HAP-1 (cell line): ENCODE measurements around the gene RFFL.
"Not testable (repeated sequence)": the region's sequence is repeated elsewhere in the genome, so short reads cannot be mapped to it uniquely, and the experiment has no call there.

ENCODE experiments used
- DNase-seq, 2 experiments: peaks; one replicate each; pipeline ENCODE4 v3.0.0-alpha.2; 2016 to 2020; ENCODE audit warnings: low spot score in 2 of 2
- H3K27me3 ChIP-seq: fragments of 250-450 bp; sonication (Bioruptor Pico); 2 replicates; pipeline ENCODE4 v1.5.1; 2020; ENCODE audit warnings: low read depth, mild to moderate bottlenecking, moderate library complexity
- H3K36me3 ChIP-seq: fragments of 250-450 bp; sonication (Bioruptor Pico); replicated peaks from 2 replicates; pipeline ENCODE4 v1.5.1; 2020; ENCODE audit warnings: mild to moderate bottlenecking
- H3K4me1 ChIP-seq: fragments of 250-450 bp; sonication (Bioruptor Pico); 2 replicates; pipeline ENCODE4 v1.5.1; 2020; ENCODE audit warnings: mild to moderate bottlenecking
- H3K4me3 ChIP-seq: fragments of 250-450 bp; sonication (Bioruptor Pico); 2 replicates; pipeline ENCODE4 v1.5.1; 2020; ENCODE audit warnings: mild to moderate bottlenecking, moderate library complexity
- H3K9me3 ChIP-seq: fragments of 250-450 bp; sonication (Bioruptor Pico); 2 replicates; pipeline ENCODE4 v1.5.1; 2020; ENCODE audit warnings: mild to moderate bottlenecking, moderate library complexity
- in situ Hi-C: fragments of 300-500 bp; cut with MboI; formaldehyde crosslinking; loops from 3 replicates; pipeline ENCODE4 v1.14.3; 2020; ENCODE audit warnings: low sequenced_read_pairs, inconsistent platforms, mixed read lengths

Gene RFFL

DNA sequence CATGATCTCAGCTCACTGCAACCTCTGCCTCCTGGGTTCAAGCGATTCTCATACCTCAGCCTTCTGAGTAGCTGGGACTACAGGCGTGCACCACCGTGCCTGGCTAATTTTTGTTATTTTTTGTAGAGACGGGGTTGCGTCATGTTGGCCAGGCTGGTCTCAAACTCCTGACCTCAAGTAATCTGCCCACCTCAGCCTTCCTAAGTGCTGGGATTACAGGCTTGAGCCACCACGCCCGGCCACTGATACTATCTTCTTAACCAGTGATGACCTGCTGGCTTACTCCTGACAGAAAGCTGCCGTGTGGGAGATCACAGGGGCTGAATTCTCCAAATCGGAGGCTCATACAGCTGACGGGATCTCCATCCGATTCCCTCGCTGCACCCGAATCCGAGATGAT, 62.5 kb downstream of the RFFL start:
- H3K4me1 ChIP-seq, H3K27me3 ChIP-seq, DNase-seq, H3K4me3 ChIP-seq, H3K9me3 ChIP-seq, in situ Hi-C loops: not testable (repeated sequence)
- H3K36me3 ChIP-seq: peaks cover 77% of the 10 kb centered on the region

DNA sequence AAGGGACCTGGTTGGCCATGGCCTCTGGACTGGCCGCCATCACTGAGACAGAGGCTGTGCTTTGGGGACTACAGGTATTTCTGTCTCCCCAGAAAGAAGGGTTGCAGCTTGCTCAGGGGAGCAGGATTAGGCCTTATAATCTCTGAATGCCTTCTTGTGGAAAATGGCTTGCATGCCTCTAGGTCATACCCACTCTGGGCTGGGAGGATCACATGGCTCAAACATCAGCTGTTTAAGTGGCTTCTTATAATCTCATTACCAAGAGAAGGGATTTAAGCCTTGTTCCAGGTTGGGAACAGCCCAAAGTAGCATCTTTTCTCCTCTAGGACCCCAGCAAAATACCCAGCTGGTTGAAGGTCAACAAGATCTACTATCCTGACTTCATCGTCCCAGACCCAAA, 64.1 kb downstream of the RFFL start:
- no peaks in the 10 kb centered on the region for H3K9me3 ChIP-seq
- peaks cover 86% of the 10 kb centered on the region for H3K36me3 ChIP-seq
- H3K27me3 ChIP-seq: no peaks in the 10 kb centered on the region
- in situ Hi-C loops: loop anchor here (5.0 kb wide), 1 partner anchor 123 kb away; the partner anchor contains the start of gene FNDC8
- H3K4me3 ChIP-seq: no peak overlapping the region
- DNase-seq: no peak
- H3K4me1 ChIP-seq: no peaks in the 10 kb centered on the region

DNA sequence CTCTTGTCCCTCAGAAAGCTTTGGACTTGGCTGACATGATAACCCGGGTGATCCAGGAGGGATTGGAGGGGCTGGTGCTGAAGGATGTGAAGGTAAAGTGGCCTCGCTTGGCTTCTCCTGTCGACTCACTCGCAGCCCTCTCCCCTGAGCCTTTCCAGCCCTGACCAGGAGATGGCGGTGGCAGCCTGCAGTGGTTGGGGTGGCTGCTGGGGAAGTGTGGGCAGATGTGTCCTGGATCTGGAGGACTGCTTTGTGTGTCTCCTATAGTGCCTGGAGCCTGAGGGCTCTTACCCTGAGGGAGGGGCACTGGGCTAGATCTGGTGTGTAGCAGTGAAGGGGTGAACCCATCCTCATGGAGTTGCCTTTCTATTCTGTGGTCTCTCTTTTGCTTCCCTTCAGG, 65.3 kb downstream of the RFFL start:
- no peaks in the 10 kb centered on the region for H3K4me1 ChIP-seq
- H3K9me3 ChIP-seq: no peaks in the 10 kb centered on the region
- peaks cover 86% of the 10 kb centered on the region for H3K36me3 ChIP-seq
- peak; percentile 46 to 78 for DNase-seq
- no peak overlapping the region for H3K4me3 ChIP-seq
- no peaks in the 10 kb centered on the region for H3K27me3 ChIP-seq
- in situ Hi-C loops: loop anchor here (5.0 kb wide), 1 partner anchor 124 kb away; the partner anchor contains the start of gene FNDC8

DNA sequence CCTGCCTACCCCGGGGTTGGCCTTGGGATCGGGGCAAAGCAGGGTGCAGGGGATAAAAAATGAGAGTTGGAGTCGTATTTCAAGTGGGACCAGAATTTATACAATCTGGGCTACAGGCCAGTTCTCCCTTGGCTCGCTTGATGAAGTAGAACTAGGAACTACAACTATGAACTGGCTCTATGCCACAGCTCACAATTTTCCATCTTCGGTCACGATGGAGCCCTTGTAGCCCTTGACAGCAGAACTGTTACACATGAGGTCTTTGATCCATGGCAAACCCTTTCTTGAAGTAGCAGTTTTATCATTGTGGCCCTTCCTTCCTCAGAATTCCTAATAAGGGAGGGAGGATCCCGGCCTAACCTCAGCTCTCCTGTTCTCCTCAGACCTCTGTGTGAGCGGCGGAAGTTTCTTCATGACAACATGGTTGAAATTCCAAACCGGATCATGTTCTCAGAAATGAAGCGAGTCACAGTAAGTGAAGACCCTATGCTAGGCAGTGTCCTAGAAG, 66.1 kb downstream of the RFFL start:
- H3K36me3 ChIP-seq: peaks cover 89% of the 10 kb centered on the region
- in situ Hi-C loops: loop anchor here (5.0 kb wide), 1 partner anchor 125 kb away; the partner anchor contains the start of gene FNDC8

DNA sequence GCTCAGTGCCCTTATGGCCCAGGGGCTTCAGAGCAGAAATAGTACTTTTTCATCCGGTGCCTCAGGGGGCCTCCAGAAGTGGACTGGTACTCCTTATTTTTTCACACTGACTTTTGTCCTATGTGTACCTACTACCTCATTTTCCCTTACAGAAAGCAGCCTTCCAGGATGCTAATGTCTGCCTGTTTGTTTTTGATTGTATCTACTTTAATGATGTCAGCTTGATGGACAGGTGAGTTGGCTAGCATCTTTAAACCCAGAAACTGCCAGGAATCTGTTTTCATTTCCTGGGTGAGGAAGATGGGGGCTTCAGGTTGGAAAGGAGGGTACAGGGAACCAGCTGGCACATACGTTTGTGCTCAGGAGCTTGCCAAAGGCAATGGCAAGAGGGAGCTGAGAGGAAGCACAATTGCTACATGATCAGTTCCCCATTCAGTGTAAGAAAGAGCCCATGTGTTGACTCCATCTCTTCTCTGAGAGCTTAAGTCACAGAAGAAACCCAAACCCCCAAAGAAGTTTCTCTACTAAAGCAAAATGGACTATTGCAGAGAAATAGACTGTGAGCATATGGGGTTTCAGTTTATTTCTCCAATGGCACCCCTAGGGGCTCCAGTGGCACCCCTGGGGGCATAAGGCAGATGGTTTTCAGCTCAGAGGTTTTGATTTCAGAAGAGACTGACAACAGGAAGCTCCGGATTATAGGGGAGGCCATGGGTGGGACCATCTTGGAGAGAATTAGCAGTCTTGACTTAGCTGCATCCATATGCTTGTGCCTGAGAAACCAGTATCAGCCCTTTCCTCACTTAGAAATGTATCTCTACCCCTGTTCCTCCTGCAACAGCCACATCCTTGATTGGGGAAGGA, 66.9 kb downstream of the RFFL start:
- no peaks in the 10 kb centered on the region for H3K27me3 ChIP-seq
- in situ Hi-C loops: loop anchor here (5.0 kb wide), 1 partner anchor 126 kb away; the partner anchor contains the start of gene FNDC8
- H3K4me1 ChIP-seq: no peaks in the 10 kb centered on the region
- no peak overlapping the region for H3K4me3 ChIP-seq
- peaks cover 89% of the 10 kb centered on the region for H3K36me3 ChIP-seq
- no peak for DNase-seq
- H3K9me3 ChIP-seq: no peaks in the 10 kb centered on the region

More for the DNA sequence above, 66.1 kb downstream of the RFFL start:
- no peak overlapping the region for H3K4me3 ChIP-seq
- no peaks in the 10 kb centered on the region for H3K9me3 ChIP-seq
- no peaks in the 10 kb centered on the region for H3K27me3 ChIP-seq
- H3K4me1 ChIP-seq: no peaks in the 10 kb centered on the region
- DNase-seq: no peak

DNA sequence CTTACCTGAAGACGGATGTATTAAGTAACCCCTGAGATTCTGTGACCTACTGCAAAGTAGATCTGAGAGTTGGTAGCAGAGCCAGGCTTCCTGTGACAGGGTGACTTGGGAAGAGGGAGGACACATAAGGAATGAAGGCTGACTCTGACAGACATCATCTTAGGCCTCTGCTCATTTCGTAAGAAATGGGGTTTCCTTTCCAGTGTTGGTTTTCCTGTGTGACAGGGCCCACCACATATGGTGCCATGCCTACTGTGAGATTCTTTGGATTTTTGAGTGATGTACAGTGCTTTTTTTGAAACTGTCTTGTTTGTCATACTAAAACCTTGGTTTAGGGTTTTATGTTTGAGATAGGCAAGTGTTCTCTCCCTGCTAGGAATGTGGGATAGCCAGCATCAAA, 70.5 kb downstream of the RFFL start:
- no peaks in the 10 kb centered on the region for H3K4me1 ChIP-seq
- no peaks in the 10 kb centered on the region for H3K9me3 ChIP-seq
- no peak for DNase-seq
- in situ Hi-C loops: no loop called here
- H3K4me3 ChIP-seq: no peak overlapping the region
- H3K36me3 ChIP-seq: peaks cover 95% of the 10 kb centered on the region
- H3K27me3 ChIP-seq: no peaks in the 10 kb centered on the region

DNA sequence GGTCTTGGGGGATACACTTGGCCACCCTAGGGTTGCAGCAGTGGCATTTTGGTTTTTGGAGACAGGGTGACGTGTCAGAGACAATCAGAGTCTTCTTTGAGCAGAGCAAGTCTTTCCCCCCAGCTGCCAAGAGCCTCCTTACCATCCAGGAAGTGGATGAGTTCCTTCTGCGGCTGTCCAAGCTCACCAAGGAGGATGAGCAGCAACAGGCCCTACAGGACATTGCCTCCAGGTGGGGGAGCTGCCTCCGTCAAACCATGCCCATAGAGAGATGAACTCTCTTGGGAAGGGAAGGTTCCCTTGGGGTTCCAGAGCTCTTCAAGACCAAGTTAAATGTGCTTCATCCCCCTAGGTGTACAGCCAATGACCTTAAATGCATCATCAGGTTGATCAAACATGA, 71.9 kb downstream of the RFFL start:
- in situ Hi-C loops: no loop called here

DNA sequence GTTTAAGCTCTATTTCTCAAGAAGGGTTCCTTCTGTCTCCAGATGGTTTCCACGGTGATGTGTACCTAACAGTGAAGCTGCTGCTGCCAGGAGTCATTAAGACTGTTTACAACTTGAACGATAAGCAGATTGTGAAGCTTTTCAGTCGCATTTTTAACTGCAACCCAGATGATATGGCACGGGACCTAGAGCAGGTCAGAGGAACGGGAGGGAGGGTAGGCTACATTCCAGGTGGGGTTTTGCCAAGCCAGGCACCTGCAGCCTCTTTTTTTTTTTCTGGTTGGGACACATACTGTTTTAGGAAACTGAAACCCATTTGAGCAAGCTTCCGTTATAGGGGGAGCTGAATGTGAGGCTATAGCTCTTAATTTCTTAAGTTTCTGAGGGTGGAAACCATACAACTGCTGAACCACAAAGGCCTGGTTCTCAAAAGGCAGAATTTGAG, 72.6 kb downstream of the RFFL start:
- no peaks in the 10 kb centered on the region for H3K9me3 ChIP-seq
- H3K4me3 ChIP-seq: no peak overlapping the region
- in situ Hi-C loops: no loop called here
- H3K4me1 ChIP-seq: no peaks in the 10 kb centered on the region
- DNase-seq: no peak
- H3K36me3 ChIP-seq: peaks cover 97% of the 10 kb centered on the region
- H3K27me3 ChIP-seq: no peaks in the 10 kb centered on the region

More for the DNA sequence above, 71.9 kb downstream of the RFFL start:
- no peaks in the 10 kb centered on the region for H3K4me1 ChIP-seq
- DNase-seq: no peak
- H3K27me3 ChIP-seq: no peaks in the 10 kb centered on the region
- no peaks in the 10 kb centered on the region for H3K9me3 ChIP-seq
- peaks cover 97% of the 10 kb centered on the region for H3K36me3 ChIP-seq
- H3K4me3 ChIP-seq: no peak overlapping the region

DNA sequence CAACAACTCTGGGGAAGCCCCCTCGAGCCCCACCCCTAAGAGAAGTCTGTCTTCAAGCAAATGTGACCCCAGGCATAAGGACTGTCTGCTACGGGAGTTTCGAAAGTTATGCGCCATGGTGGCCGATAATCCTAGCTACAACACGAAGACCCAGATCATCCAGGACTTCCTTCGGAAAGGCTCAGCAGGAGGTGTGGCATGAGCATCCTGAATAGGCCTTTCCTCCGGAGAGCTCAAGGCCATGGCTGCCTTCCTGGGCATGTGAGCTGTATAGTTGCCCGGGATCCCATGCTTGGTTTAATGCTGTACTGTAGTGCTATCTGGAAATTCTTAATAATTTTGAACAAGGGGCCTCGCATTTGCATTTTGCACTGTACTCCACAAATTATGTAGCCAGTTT, 74.0 kb downstream of the RFFL start:
- Histone ChIP-seq H3K4me1 (no peaks in the 10 kb centered on the region), H3K4me3 (no peak overlapping the region), H3K9me3 (no peaks in the 10 kb centered on the region), H3K27me3 (no peaks in the 10 kb centered on the region), H3K36me3 (peaks cover 94% of the 10 kb centered on the region)
- in situ Hi-C loops: loop anchor here (10.0 kb wide), 1 partner anchor 95 kb away; no protein-coding TSS in a partner anchor
- no peak for DNase-seq

DNA sequence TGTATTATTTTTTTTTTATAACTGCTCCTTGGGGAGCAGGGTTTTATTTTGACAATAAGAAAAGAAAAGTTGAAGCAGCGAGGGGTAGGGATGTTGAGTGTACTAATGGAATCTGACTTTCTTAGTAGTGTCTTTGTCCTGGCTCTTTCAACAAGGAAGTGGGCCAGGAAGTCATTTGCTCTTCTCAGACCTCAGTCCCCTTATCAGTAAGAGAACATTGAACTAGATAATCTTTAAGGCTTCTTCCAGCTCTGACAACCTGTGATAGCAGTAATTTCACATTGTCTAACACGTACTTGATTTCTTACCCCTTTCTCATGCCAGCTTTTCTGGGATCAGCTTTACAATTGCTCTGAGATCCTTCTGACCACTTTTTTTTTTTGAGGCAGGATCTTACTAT, 74.9 kb downstream of the RFFL start:
- Histone ChIP-seq H3K4me1 (peaks cover 3% of the 10 kb centered on the region; the same call in 1 of the 2 replicates), H3K36me3 (peaks cover 92% of the 10 kb centered on the region), H3K9me3 (no peaks in the 10 kb centered on the region), H3K4me3 (no peak overlapping the region), H3K27me3 (no peaks in the 10 kb centered on the region)
- in situ Hi-C loops: loop anchor here (10.0 kb wide), 1 partner anchor 96 kb away; no protein-coding TSS in a partner anchor
- no peak for DNase-seq

DNA sequence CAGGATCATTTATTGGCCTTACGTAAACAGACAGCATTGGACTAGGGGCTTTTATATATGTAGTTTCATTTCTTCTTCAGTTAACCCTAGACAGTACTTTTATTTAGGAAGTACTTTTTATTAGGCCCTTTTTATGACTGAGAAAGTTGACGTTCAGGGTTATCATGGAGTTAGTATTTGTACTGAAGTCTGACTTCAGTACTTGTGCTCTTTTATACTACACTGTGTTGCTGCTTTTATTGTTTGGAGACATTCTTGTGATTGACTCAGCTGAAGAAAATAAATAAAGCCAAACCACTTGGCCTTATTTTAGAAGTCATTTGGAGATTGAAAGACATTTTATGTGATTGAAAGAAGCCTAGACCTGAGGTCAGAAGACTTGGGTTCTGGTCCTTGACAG, 76.3 kb downstream of the RFFL start:
- in situ Hi-C loops: loop anchor here (10.0 kb wide), 1 partner anchor 98 kb away; no protein-coding TSS in a partner anchor
- no peak overlapping the region for H3K4me3 ChIP-seq

DNA sequence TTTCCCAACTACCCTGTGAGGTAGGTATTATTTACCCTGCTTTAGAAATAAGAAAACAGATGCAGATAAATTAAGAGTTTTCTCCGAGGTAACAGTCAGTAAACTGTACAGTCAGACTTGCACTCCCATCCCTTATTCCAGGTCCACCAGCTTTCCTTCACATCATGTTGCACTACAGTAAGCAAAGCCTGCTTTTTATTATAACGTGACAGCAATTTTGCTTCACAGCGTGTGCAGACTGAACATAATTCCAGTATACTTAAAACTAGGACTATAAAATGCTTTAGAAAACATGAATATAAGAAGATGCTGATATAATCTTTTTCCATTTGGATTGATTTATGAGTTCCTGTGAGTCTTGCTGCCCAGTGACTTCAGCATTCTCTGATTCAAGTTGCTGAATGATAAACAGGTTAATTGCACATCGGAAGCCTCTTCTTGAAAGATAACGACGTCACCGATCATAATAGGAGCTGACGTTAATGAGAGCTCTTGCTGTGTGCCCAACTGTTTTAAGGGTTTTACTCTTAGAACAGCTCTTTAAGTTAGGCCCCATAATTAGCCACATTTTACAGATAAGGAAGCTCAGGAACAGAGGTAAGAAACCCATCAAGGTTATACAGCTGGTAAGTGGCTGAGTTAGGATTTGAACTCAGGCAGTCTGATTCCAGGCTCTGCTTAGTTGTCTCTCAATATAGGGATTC, 81.8 kb downstream of the RFFL start:
- peak overlapping the region; percentile 93 for H3K4me3 ChIP-seq
- H3K4me1 ChIP-seq: peaks cover 13% of the 10 kb centered on the region
- no peaks in the 10 kb centered on the region for H3K9me3 ChIP-seq
- peak in 1 of 2 experiments; percentile 10 for DNase-seq
- in situ Hi-C loops: loop anchor here (10.0 kb wide), 1 partner anchor 103 kb away; no protein-coding TSS in a partner anchor
- no peaks in the 10 kb centered on the region for H3K27me3 ChIP-seq
- H3K36me3 ChIP-seq: peaks cover 36% of the 10 kb centered on the region

More for the DNA sequence above, 76.3 kb downstream of the RFFL start:
- no peak for DNase-seq
- peaks cover 85% of the 10 kb centered on the region for H3K36me3 ChIP-seq
- no peaks in the 10 kb centered on the region for H3K9me3 ChIP-seq
- H3K4me1 ChIP-seq: peaks cover 3% of the 10 kb centered on the region; the same call in 1 of the 2 replicates
- H3K27me3 ChIP-seq: no peaks in the 10 kb centered on the region

DNA sequence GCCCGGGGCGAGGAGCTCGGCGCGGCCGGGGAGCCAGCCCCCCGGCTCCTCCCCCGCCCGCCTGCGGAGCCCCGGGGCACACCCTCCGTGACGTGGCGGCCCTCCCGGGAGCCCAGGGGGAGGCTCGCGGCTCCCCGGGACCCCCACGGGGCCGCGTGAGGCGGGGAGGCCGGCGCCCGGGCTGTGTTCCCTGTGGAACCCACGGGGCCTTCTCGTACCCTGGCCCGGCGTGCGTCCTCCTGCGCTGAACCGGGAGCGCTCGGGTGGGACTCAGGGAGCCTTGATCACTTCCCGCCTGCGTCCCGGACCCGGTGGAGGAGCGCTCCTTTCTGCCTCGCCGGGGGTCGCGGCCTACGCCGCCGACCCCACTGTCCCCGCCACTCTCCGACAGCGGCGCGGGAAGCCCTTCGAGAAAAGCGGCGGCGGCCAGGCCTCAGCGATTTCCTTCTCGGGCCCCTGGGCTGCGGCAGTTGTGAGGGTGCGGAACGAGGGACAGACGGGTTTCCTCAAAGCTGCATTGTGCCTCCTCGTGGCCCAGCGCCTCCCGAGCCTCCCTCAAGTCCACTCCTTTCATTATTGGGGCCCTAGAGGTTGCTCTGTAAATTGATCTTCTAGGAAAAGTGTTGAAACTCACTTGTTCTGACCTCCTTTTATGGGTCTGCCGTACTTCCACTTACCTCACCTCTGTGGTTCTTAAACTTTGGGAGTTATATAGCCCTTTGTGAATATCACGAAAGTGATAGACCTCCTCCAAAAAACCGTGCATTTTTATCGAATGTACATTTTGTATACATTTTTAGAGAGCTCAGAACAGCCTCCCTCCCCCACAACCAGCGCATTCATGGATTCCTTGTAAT, 82.6 kb downstream of the RFFL start:
- in situ Hi-C loops: loop anchor here (10.0 kb wide), 1 partner anchor 104 kb away; no protein-coding TSS in a partner anchor
- peaks cover 28% of the 10 kb centered on the region for H3K36me3 ChIP-seq
- no peaks in the 10 kb centered on the region for H3K27me3 ChIP-seq
- peak; percentile 71 to 74 for DNase-seq
- peak overlapping the region; percentile 93 for H3K4me3 ChIP-seq
- peaks cover 13% of the 10 kb centered on the region for H3K4me1 ChIP-seq
- no peaks in the 10 kb centered on the region for H3K9me3 ChIP-seq
